ENCODE data around the gene CCDC117.

The CCDC117 gene

GRCh38 chr22:28780296-28780695, 7.8 kb downstream of the CCDC117 start:
- H3K4me3 ChIP-seq (ENCODE audit: insufficient read depth in 1 of 2, low read depth in 1 of 2, low read length in 2 of 2), result no peak overlapping the region
- no peak overlapping the region for H2BK12ac ChIP-seq (ENCODE audit: low read length in 2 of 2)
- no peak overlapping the region for H3K4me2 ChIP-seq (ENCODE audit: low read length, poor library complexity, severe bottlenecking)
- H2BK15ac ChIP-seq (ENCODE audit: low read depth, poor library complexity, severe bottlenecking), result no peak overlapping the region
- H2AK5ac ChIP-seq (ENCODE audit: low read length, severe bottlenecking), result no peak overlapping the region
- H3K4me1 ChIP-seq (ENCODE audit: control insufficient read depth, insufficient read depth, low read depth, low read length), result peaks cover 5% of the 10 kb centered on the region
- H3K36me3 ChIP-seq (ENCODE audit: control insufficient read depth in 1 of 2, insufficient read depth in 2 of 2, low read depth in 1 of 2, low read length in 2 of 2), result peaks cover 43 to 78% of the 10 kb centered on the region in 2 experiments
- no peak overlapping the region for H3K23ac ChIP-seq (ENCODE audit: low read length in 2 of 2)
- H4K91ac ChIP-seq (ENCODE audit: low read length), result no peak overlapping the region
- H3K9me3 ChIP-seq (ENCODE audit: control insufficient read depth, low read length), result no peaks in the 10 kb centered on the region
- WGBS, result 96% methylated on average over 1 of the region's 1 CpG
- no peak overlapping the region for H3K9ac ChIP-seq (ENCODE audit: low read length)
- H2BK5ac ChIP-seq (ENCODE audit: low read depth, low read length, poor library complexity, severe bottlenecking), result no peak overlapping the region
- no peaks in the 10 kb centered on the region for H3K27me3 ChIP-seq (ENCODE audit: control insufficient read depth in 1 of 2, insufficient read depth in 1 of 2, low read length in 2 of 2)
- no peak overlapping the region for H3K4ac ChIP-seq (ENCODE audit: low read depth in 1 of 2, low read length in 2 of 2)
- H3K27ac ChIP-seq (ENCODE audit: low read length, poor library complexity, severe bottlenecking), result no peak overlapping the region
- H3K79me1 ChIP-seq (replicated peaks; ENCODE audit: low read length, poor library complexity, severe bottlenecking), result peaks cover 19% of the 10 kb centered on the region
- no peak overlapping the region for H3K14ac ChIP-seq (ENCODE audit: low read length in 2 of 2)
- H2BK120ac ChIP-seq (ENCODE audit: low read depth, low read length), result no peak overlapping the region
- no peak overlapping the region for H4K8ac ChIP-seq (ENCODE audit: low read length)
- no peak for DNase-seq
- no peak overlapping the region for H2AFZ ChIP-seq (ENCODE audit: low read depth, low read length)
- H3K18ac ChIP-seq (ENCODE audit: low read depth in 1 of 2, low read length in 2 of 2), result no peak overlapping the region

DNA sequence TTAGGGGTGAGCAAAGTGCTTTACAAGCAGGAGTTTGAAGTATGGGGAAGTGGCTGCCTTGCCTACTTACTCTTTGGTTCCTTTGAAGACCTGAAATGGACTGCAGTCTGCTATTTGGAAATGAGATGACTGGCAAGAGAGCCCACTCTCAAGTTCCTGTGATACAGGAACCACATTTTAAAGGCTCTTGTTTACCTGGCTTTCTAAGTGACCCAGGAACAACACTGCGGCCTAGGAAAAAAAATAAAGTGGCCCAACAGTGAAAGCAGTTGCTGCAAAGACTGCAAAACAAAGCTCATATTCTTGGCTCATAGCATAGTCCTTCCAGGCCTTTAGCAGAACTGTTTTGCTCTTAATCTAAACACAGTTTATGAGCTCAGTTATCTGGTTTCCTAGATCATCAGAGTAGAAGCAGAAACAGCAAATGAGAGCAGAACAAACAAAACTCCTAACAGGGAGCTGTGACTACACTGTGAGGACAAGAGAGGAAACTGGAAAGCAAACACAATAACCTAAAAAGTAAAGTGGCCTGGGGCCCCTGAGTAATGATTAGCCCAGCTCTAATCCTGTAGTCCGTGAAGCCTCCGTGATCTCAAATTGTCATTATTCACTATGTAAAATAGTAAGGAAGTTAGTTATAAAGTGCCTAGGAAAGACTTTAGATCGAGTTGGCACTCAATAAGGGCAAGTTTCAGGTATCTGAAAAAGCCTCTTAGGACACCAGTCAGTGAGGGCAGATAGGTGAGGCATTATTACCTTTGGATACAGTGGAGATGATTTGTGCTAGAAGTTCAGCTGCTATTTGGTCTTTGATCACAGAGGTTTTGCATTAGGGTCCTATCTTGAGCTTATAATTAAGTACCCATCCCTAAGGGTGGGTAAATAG, 11.5 kb downstream of the CCDC117 start:
- Histone ChIP-seq H3K27me3 (ENCODE audit: control insufficient read depth in 1 of 2, insufficient read depth in 1 of 2, low read length in 2 of 2) (no peaks in the 10 kb centered on the region), H3K23ac (ENCODE audit: low read length in 2 of 2) (no peak overlapping the region), H2BK120ac (ENCODE audit: low read depth, low read length) (no peak overlapping the region), H2AFZ (ENCODE audit: low read depth, low read length) (no peak overlapping the region), H3K9ac (ENCODE audit: low read length) (no peak overlapping the region), H3K9me3 (ENCODE audit: control insufficient read depth, low read length) (no peaks in the 10 kb centered on the region), H2BK12ac (ENCODE audit: low read length in 2 of 2) (no peak overlapping the region), H2BK15ac (ENCODE audit: low read depth, poor library complexity, severe bottlenecking) (no peak overlapping the region), H3K4me2 (ENCODE audit: low read length, poor library complexity, severe bottlenecking) (peak overlapping the region; percentile 41), H3K79me1 (replicated peaks; ENCODE audit: low read length, poor library complexity, severe bottlenecking) (peaks cover 10% of the 10 kb centered on the region), H3K4ac (ENCODE audit: low read depth in 1 of 2, low read length in 2 of 2) (peak overlapping the region in 1 of 2 experiments; percentile 9), H3K4me3 (ENCODE audit: insufficient read depth in 1 of 2, low read depth in 1 of 2, low read length in 2 of 2) (no peak overlapping the region), H3K18ac (ENCODE audit: low read depth in 1 of 2, low read length in 2 of 2) (peak overlapping the region in 1 of 2 experiments; percentile 5), H4K91ac (ENCODE audit: low read length) (no peak overlapping the region), H3K36me3 (ENCODE audit: control insufficient read depth in 1 of 2, insufficient read depth in 2 of 2, low read depth in 1 of 2, low read length in 2 of 2) (peaks cover 26 to 86% of the 10 kb centered on the region in 2 experiments), H3K4me1 (ENCODE audit: control insufficient read depth, insufficient read depth, low read depth, low read length) (peaks cover 3% of the 10 kb centered on the region), H3K14ac (ENCODE audit: low read length in 2 of 2) (no peak overlapping the region), H3K27ac (ENCODE audit: low read length, poor library complexity, severe bottlenecking) (peak overlapping the region; percentile 79), H2AK5ac (ENCODE audit: low read length, severe bottlenecking) (peak overlapping the region; percentile 17), H4K8ac (ENCODE audit: low read length) (no peak overlapping the region), H2BK5ac (ENCODE audit: low read depth, low read length, poor library complexity, severe bottlenecking) (no peak overlapping the region)
- WGBS, result 47% methylated on average over 4 of the region's 4 CpGs
- peak; percentile 78 for DNase-seq

DNA sequence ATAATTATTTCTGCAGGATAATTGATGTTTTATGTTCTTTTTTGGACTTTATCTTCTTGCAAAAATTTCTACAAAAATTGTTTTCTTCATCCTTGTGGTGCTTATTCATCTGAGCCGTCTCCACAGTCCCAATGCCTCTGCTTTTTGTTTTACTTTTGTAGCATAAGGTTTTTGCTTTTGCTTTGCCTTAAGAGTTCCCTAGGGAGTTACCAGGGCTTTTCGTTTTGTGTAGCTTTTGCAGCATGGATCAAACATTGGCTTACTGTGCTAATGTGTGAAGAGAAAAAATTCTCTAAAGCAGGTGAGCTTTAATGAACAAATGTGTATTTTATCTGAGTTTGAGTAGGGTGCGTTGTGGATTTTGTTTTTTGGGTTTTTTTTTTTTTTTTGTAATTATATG, 16.1 kb downstream of the CCDC117 start:
- no peaks in the 10 kb centered on the region for H3K9me3 ChIP-seq (ENCODE audit: control insufficient read depth, low read length)
- no peak for DNase-seq
- no peak overlapping the region for H3K4me2 ChIP-seq (ENCODE audit: low read length, poor library complexity, severe bottlenecking)
- no peak overlapping the region for H2BK12ac ChIP-seq (ENCODE audit: low read length in 2 of 2)
- H3K14ac ChIP-seq (ENCODE audit: low read length in 2 of 2), result no peak overlapping the region
- no peak overlapping the region for H3K27ac ChIP-seq (ENCODE audit: low read length, poor library complexity, severe bottlenecking)
- H4K91ac ChIP-seq (ENCODE audit: low read length), result no peak overlapping the region
- no peak overlapping the region for H2BK120ac ChIP-seq (ENCODE audit: low read depth, low read length)
- no peak overlapping the region for H3K4me3 ChIP-seq (ENCODE audit: insufficient read depth in 1 of 2, low read depth in 1 of 2, low read length in 2 of 2)
- H3K4ac ChIP-seq (ENCODE audit: low read depth in 1 of 2, low read length in 2 of 2), result no peak overlapping the region
- 79% methylated on average over 3 of the region's 3 CpGs for WGBS
- no peak overlapping the region for H2BK5ac ChIP-seq (ENCODE audit: low read depth, low read length, poor library complexity, severe bottlenecking)
- H3K27me3 ChIP-seq (ENCODE audit: control insufficient read depth in 1 of 2, insufficient read depth in 1 of 2, low read length in 2 of 2), result no peaks in the 10 kb centered on the region
- no peak overlapping the region for H2AFZ ChIP-seq (ENCODE audit: low read depth, low read length)
- H4K8ac ChIP-seq (ENCODE audit: low read length), result no peak overlapping the region
- peaks cover 15% of the 10 kb centered on the region for H3K79me1 ChIP-seq (replicated peaks; ENCODE audit: low read length, poor library complexity, severe bottlenecking)
- H2BK15ac ChIP-seq (ENCODE audit: low read depth, poor library complexity, severe bottlenecking), result no peak overlapping the region
- peaks cover 1% of the 10 kb centered on the region for H3K4me1 ChIP-seq (ENCODE audit: control insufficient read depth, insufficient read depth, low read depth, low read length)
- no peak overlapping the region for H3K18ac ChIP-seq (ENCODE audit: low read depth in 1 of 2, low read length in 2 of 2)
- no peak overlapping the region for H2AK5ac ChIP-seq (ENCODE audit: low read length, severe bottlenecking)
- H3K36me3 ChIP-seq (ENCODE audit: control insufficient read depth in 1 of 2, insufficient read depth in 2 of 2, low read depth in 1 of 2, low read length in 2 of 2), result peaks cover 24 to 62% of the 10 kb centered on the region in 2 experiments
- peak overlapping the region; percentile 46 for H3K9ac ChIP-seq (ENCODE audit: low read length)
- H3K23ac ChIP-seq (ENCODE audit: low read length in 2 of 2), result no peak overlapping the region

DNA sequence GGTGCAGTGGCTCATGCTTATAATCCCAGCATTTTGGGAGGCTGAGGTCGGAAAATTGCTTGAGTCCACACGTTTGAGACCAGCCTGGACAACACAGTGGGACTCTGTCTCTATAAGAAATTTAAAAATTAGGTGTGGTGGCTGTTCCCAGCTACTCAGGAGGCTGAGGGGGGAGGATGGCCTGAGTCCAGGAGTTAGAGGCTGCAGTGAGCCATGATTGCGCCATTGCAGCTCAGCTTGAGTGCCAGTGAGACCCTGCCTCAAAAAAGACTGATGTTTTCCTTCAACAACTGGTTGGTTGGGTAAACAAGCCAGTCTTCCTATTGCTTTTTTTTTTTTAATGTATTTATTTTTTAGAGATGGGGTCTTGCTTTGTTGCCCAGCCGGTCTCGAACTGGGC, 18.6 kb downstream of the CCDC117 start:
- no peak overlapping the region for H3K14ac ChIP-seq (ENCODE audit: low read length in 2 of 2)
- peaks cover 23 to 62% of the 10 kb centered on the region in 2 experiments for H3K36me3 ChIP-seq (ENCODE audit: control insufficient read depth in 1 of 2, insufficient read depth in 2 of 2, low read depth in 1 of 2, low read length in 2 of 2)
- H3K4me2 ChIP-seq (ENCODE audit: low read length, poor library complexity, severe bottlenecking), result peak overlapping the region; percentile 8
- no peak overlapping the region for H3K27ac ChIP-seq (ENCODE audit: low read length, poor library complexity, severe bottlenecking)
- no peak overlapping the region for H3K18ac ChIP-seq (ENCODE audit: low read depth in 1 of 2, low read length in 2 of 2)
- no peak overlapping the region for H3K4me3 ChIP-seq (ENCODE audit: insufficient read depth in 1 of 2, low read depth in 1 of 2, low read length in 2 of 2)
- 87% methylated on average over 3 of the region's 5 CpGs for WGBS
- peaks cover 11% of the 10 kb centered on the region for H3K79me1 ChIP-seq (replicated peaks; ENCODE audit: low read length, poor library complexity, severe bottlenecking)
- no peak overlapping the region for H3K4ac ChIP-seq (ENCODE audit: low read depth in 1 of 2, low read length in 2 of 2)
- H2BK5ac ChIP-seq (ENCODE audit: low read depth, low read length, poor library complexity, severe bottlenecking), result no peak overlapping the region
- H3K27me3 ChIP-seq (ENCODE audit: control insufficient read depth in 1 of 2, insufficient read depth in 1 of 2, low read length in 2 of 2), result no peaks in the 10 kb centered on the region
- H2BK12ac ChIP-seq (ENCODE audit: low read length in 2 of 2), result no peak overlapping the region
- no peak overlapping the region for H3K9ac ChIP-seq (ENCODE audit: low read length)
- H3K9me3 ChIP-seq (ENCODE audit: control insufficient read depth, low read length), result no peaks in the 10 kb centered on the region
- H3K4me1 ChIP-seq (ENCODE audit: control insufficient read depth, insufficient read depth, low read depth, low read length), result peaks cover 3% of the 10 kb centered on the region
- H3K23ac ChIP-seq (ENCODE audit: low read length in 2 of 2), result no peak overlapping the region
- no peak overlapping the region for H2BK15ac ChIP-seq (ENCODE audit: low read depth, poor library complexity, severe bottlenecking)
- no peak overlapping the region for H4K8ac ChIP-seq (ENCODE audit: low read length)
- no peak for DNase-seq
- H2BK120ac ChIP-seq (ENCODE audit: low read depth, low read length), result no peak overlapping the region
- H2AFZ ChIP-seq (ENCODE audit: low read depth, low read length), result no peak overlapping the region
- H4K91ac ChIP-seq (ENCODE audit: low read length), result no peak overlapping the region
- no peak overlapping the region for H2AK5ac ChIP-seq (ENCODE audit: low read length, severe bottlenecking)

All from mesenchymal stem cell (in vitro differentiated cells and primary cell).